NCI-H1930 (cell line): ENCODE data around the gene PLEKHG3.

Experiments used
- DNase-seq, 2 experiments: peaks; one replicate each; lab custom pipeline; 2025; lab: John Stamatoyannopoulos, UW

PLEKHG3 gene

DNA sequence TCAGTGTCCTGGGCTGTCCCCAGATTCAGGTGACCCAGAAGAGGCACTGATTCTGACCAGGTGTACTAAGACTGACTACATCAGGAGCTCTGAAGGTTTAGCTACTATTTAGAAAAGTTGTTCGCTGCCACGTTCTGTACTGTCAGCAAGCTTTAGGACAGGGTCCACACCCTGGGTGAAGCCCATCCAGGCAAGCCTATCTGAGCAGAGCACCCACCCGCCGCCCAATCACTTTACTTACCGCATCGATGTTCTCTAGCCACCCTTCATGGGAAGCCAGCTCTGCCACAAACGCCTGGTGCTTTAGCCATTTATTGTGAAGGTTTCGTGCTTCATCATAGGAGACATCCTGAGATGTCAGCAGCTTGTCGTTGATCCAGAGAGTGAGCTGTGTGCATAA is 79.8 kb downstream of the PLEKHG3 start:
- no peak for DNase-seq

DNA sequence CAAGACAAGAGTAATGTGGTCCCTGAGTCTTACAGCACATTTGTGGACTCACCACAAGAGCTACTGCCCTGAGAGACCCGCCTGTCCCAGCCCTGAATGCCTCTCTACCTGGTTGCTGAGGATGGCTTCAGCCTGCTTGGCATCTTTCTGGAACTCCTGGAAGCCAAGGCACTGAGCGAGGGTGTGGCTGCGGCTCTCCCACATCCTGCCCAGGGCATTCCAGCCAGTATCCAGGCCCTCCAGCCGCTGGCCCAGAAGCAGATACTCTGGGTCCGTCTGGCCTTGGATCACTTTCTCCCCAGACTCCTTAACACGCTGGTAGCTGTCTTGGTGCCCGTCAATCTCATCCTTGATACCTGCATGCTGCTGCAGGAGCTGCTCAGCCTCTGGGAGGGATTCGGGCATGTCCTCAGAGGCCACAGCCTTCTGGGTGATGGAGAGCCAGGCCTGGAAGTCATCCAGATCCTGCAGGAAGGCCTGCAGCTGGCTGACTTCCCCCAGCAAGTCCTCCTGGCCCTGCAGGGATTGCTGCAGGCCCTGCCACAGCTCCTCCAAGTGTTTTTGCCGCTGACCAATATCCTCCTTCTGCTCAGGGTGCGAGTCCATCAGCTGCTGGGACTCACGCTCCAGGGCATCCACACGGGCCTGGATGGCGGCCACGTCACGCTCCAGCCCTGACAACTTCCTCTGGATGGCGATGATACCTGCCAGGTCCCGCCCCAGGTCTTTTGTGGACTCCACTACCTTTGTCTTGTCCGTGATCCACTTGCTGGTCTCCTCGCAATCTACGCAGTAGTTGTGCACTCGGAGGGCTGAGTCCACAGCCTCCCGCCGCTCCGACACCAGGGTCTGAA is 82.3 kb downstream of the PLEKHG3 start:
- no peak for DNase-seq

DNA sequence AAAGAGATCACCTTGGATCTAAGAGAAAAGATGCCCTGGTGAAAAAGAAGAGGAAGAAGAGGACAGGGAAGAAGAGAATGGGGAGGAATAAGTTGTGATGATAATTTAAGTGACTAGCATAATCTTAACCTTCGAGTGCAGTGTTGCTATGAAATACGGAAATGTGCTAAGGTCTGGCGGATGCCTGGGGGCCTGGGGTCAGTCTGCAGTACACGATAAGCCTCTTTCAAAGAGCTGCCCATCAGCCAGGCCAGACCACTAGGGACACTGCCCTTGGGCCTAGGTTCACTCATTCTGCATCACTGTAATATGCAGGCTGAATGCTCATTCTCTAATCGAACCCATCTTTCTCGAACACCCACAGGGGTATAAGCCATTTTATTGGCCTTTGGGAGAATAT is 83.4 kb downstream of the PLEKHG3 start:
- no peak for DNase-seq

DNA sequence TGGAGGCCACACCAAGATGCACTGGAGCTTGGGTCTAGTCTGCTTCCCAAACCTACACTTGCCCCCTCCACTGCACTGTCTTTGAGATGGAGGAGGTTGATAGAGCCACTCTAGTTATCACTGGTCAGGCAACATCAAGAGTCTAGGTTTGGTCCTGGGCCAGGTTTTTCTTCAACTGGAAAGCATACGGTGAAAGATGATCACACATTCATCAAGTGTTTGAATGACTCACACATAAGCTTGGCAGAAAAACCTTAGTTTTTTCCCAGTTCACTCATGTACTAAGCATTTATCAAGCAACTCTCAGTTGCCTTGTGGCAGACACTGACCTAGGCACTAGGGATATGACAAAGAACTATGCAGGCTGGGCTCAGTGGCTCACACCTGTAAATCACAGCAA is 84.5 kb downstream of the PLEKHG3 start:
- DNase-seq, result no peak

DNA sequence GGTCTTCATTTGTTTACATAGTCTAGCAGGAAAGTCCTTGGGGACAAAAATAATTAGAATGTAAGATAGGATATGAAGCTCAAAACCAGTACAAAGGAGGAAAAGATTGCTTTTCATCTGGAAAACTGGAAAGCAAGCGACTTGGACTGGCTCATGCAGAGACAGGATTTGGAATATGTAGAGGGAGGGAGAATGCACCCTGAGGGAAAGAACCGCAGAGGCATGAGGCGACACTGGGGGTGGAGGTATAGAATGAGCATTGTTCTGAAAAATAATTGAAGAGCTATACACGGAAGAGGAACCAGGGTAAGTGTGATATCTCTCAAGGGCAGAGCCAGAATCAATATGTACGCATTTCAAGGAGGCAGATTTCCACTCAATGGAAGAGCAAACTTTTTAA is 85.5 kb downstream of the PLEKHG3 start:
- DNase-seq, result no peak

DNA sequence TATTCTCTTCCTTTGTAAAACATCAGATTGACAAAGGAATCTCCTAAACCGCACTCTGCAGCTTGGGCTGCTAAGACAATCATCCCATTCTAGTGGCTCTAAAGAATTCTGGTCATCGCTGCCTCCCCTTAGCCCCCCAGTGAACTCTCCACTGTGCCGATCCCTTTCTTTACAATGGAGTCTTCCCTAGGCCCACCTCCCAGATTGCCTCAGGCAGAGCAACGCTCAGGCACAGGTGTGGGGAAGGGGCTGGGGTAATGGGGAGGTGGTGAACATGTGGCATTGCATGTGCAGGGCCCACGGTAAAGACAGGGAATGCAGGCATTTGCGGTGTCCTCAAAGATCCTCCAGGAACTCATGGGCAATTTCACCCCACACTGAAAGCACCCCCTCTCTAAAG is 86.3 kb downstream of the PLEKHG3 start:
- DNase-seq, result no peak

DNA sequence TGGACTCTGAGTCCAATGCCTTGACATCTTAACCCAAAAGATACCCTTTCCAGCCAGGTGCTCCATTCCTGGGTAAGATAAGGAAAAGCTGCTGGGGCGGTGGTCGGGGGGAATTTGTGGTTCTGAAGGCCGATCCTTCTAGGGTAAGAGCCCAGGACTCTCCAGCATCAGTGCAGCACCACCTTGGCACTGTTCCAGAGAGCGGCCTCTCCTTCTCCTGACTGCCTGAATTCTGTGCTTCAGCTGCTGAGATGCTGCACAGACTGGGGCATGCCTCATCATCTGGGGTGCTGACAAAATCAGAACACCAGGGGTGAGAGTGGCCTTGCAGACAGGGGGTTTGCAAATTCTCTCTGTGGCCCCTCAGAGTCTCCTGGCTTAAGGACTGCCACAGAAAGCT is 88.0 kb downstream of the PLEKHG3 start:
- no peak for DNase-seq

DNA sequence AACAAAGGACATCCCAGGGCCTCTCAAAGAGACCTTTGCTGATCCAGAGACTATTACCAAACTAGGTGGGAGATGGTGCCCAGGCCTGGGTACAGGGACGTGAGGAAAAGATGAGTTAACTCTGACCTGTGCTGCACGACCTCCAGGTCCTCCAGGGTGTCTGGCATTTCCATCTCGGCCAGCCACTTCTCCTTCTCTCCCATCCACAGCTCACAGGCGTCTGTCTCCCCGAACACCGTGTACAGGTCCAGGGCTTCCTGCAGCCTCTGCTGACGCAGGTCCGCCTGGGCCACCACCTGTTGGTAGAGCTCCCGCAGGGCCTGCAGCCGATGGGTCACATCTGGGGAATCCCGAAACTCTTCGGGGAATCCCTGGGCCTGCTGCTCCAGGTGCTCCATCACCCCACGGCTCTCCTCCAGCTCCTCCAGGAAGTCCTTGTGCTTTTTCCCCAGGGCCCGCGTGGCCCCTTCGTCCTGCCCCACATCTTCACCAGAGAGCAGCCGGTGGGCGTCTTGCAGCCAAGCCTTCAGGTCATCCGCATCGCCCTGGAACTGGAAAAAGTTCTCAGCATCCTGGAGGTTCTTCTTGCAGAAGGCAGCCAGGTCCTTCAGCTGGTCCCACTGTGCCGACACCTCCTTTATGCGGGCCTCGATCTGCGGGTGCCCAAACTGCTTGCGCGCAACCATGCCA is 88.8 kb downstream of the PLEKHG3 start:
- no peak for DNase-seq

DNA sequence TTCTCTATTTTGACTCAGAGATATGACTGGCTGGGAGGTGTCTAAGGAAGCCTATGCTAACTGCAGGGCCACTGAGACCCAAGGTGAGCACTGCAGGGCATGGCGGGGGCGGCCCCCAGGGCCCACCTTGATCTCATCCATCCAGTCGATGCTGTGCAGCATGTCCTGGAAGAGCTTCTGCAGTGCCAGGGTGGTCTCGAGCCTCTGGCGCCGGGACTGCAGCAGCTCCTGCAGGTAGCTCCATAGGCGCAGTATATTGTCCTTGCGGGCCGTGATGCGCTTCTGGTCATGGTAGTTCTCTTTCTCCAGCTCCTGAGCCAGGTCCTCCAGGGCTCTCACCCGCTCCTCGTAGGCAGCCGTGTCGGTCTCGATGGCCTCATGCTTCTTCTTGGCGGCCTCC is 91.0 kb downstream of the PLEKHG3 start:
- no peak for DNase-seq

DNA sequence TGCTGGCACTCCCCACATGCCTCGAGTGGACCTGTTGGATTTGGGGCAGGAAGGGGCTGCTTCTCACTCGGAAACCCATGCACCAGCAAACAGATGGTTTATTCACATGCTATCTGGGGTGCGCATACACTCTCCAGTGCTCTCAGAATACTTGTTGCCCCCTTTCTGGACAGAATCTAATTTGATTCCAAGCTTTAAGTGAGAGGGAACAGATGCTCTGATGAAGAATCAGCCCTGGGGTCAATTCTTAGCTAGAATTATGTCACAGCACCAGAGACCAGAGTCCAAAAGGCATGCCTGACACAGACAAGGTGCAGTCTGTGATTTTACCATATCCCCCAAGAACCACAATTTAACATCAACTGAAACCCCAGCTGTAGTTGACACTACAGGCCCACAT is 91.7 kb downstream of the PLEKHG3 start:
- DNase-seq, result no peak

DNA sequence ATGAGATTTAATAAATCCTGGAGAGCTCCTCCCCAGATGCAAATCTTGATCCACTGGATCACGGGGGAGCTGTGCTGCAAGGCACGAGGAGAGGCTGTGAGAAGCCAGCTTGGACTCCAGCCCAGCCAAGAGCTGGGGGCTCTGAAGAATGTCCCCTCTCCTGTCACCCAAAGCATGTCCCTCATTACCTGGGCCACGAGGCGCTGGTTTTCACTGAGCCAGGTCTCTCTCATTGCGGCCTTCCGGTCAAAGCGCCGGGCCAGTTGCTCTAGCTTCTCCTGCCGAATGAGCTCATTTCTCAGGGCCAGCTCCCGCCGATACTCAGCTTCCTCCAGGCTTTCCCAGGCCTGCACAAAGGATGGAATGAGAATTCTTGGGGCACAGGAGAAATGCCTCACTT is 92.1 kb downstream of the PLEKHG3 start:
- no peak for DNase-seq

DNA sequence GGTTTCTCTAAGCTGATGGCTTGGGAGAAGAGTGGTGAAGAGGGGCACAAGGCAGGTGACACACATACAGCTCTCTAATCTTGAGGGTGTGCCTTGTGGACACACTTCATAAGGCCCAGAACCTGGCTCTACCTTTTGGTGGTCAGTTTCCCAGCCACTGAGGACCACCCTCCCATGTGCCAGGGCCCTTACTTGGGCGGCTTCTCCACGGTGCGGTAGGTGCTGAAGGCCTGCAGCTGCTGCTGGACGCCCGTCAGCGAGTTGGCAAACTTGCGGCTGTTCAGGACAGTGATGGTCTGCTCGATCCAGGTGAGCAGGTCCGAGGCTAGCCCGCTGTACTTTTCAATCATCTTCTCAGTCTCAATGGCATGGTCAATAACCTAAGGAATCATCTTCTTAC is 95.3 kb downstream of the PLEKHG3 start:
- DNase-seq, result no peak
